ENCODE measurements around the gene PRKAG2. TPM values are rescaled to one million over a fixed set of nuclear protein-coding genes. Genes with fewer than 3 reads are reported as not detected.

The PRKAG2 gene
- total and polyA plus RNA-seq, 8 donors: 19.9 to 302 (median 60.9) TPM

DNA sequence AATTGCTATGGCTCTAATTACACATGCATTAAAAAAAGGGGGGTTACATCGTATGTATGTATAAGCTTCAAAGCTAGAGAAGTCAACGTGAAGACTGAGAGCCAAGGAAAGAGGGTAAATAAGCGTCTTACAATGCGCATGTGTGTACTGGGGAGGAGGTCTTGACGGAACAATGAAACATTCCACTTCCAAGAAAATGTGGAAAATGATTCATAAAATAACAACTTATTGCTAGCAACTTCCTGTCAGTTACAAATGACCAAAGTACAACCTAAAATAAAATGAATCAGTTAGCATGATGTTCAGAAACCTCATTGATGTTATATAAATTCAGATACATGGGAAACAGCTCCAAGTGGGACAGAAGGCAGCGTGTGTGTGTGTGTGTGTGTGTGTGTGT lies 253.1 kb downstream of the PRKAG2 start:
- WGBS, 5 donors: 77 to 89% (median 84%) methylated on average over 6 of the region's 6 CpGs
- Histone ChIP-seq H3K27me3 (no peaks in the 10 kb centered on the region), H3K27ac (peak overlapping the region in 2 of 5 donors; percentile 17 to 27), H3K4me3 (no peak overlapping the region), H3K36me3 (peaks cover 0 to 13% (median 11%) of the 10 kb centered on the region in 4 donors), H3K9me3 (no peaks in the 10 kb centered on the region), H3K4me1 (peaks cover 6 to 56% (median 25%) of the 10 kb centered on the region in 4 donors)
- TF ChIP-seq, protein P1, sequence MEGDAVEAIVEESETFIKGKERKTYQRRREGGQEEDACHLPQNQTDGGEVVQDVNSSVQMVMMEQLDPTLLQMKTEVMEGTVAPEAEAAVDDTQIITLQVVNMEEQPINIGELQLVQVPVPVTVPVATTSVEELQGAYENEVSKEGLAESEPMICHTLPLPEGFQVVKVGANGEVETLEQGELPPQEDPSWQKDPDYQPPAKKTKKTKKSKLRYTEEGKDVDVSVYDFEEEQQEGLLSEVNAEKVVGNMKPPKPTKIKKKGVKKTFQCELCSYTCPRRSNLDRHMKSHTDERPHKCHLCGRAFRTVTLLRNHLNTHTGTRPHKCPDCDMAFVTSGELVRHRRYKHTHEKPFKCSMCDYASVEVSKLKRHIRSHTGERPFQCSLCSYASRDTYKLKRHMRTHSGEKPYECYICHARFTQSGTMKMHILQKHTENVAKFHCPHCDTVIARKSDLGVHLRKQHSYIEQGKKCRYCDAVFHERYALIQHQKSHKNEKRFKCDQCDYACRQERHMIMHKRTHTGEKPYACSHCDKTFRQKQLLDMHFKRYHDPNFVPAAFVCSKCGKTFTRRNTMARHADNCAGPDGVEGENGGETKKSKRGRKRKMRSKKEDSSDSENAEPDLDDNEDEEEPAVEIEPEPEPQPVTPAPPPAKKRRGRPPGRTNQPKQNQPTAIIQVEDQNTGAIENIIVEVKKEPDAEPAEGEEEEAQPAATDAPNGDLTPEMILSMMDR (IDR thresholded peaks at IDR 0.05): no peak
- TF ChIP-seq POLR2A (IDR thresholded peaks at IDR 0.05) (no peak), EP300 (IDR thresholded peaks at IDR 0.05) (no peak), POLR2AphosphoS5 (IDR thresholded peaks at IDR 0.05) (no peak)
- DNase-seq: no peak
- intact Hi-C loops (cut with DNase I; ENCODE audit: low total_unique reads): no loop called here

DNA sequence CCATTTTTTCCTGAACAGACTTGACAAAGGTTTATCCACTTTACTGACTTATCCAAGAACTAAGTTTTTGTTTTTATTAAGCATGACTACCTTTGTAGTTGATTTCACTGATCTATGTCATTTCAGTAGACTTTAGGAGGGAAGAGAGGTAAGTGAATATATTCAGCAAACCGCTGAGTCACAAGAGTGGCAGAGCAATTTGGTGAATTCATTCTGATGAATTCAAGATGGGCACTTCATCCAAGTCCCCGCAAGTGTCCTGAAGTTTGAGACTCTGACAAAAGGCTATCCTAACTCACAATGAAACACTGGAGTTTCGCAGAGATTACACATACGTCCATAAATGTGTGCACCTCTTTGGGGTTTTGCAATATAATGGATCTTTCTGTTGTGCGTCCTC lies 255.0 kb downstream of the PRKAG2 start:
- H3K36me3 ChIP-seq: peaks cover 0 to 14% (median 12%) of the 10 kb centered on the region in 4 donors
- H3K4me3 ChIP-seq: no peak overlapping the region
- H3K27me3 ChIP-seq: no peaks in the 10 kb centered on the region
- intact Hi-C loops (cut with DNase I; ENCODE audit: low total_unique reads): no loop called here
- H3K4me1 ChIP-seq: peaks cover 5 to 38% (median 18%) of the 10 kb centered on the region in 4 donors
- TF ChIP-seq, protein P1 (IDR thresholded peaks at IDR 0.05): no peak
- no peak for TF ChIP-seq POLR2A (IDR thresholded peaks at IDR 0.05)
- no peak for TF ChIP-seq POLR2AphosphoS5 (IDR thresholded peaks at IDR 0.05)
- TF ChIP-seq EP300 (IDR thresholded peaks at IDR 0.05): no peak
- H3K9me3 ChIP-seq: no peaks in the 10 kb centered on the region
- no peak for DNase-seq
- H3K27ac ChIP-seq: no peak overlapping the region
- 77 to 97% (median 86%) methylated on average over 5 of the region's 5 CpGs for WGBS, 5 donors

DNA sequence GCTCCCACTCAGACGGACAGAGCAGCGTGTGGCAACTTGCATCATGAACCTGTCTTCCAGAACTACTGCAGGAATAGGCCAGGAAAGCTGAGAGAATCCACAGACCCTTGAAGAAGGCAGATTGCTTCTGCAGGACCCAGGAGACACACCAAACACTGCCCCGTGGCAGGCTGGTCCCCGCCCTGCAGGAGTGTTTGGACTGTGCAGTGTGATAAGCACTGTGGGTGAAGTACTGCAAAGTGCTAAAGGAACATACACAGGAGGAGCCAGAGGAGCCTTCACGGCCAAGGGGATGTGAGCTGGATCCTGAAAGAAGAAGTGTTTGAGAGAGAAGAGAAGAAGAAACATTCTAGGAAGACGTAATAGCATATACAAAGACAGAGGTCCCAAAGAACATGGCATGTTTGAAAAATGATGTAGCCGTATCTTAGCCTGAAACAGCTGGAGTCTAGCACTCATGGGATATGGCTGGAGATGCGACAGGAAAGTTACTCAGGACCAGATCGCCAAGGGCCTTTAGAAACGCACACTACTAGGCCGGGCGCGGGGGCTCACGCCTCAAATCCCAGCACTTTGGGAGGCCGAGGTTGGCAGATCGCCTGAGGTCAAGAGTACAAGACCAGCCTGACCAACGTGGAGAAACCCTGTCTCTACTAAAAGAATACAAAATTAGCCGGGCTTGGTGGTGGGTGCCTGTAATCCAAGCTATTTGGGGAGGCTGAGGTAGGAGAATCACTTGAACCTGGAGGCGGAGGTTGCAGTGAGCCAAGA lies 260.3 kb downstream of the PRKAG2 start:
- H3K4me1 ChIP-seq: peaks cover 7 to 27% (median 17%) of the 10 kb centered on the region in 4 donors
- no peak overlapping the region for H3K4me3 ChIP-seq
- H3K27me3 ChIP-seq: no peaks in the 10 kb centered on the region
- peaks cover 0 to 15% (median 14%) of the 10 kb centered on the region in 4 donors for H3K36me3 ChIP-seq
- WGBS, 5 donors: 50 to 67% (median 51%) methylated on average over 19 of the region's 19 CpGs
- no peak overlapping the region for H3K27ac ChIP-seq
- H3K9me3 ChIP-seq: no peaks in the 10 kb centered on the region
- intact Hi-C loops (cut with DNase I; ENCODE audit: low total_unique reads): no loop called here
- peak in 1 of 2 donors; percentile 52 for DNase-seq
- no peak for TF ChIP-seq POLR2A (IDR thresholded peaks at IDR 0.05)
- TF ChIP-seq POLR2AphosphoS5 (IDR thresholded peaks at IDR 0.05): no peak
- TF ChIP-seq, protein P1 (IDR thresholded peaks at IDR 0.05): no peak
- no peak for TF ChIP-seq EP300 (IDR thresholded peaks at IDR 0.05)

DNA sequence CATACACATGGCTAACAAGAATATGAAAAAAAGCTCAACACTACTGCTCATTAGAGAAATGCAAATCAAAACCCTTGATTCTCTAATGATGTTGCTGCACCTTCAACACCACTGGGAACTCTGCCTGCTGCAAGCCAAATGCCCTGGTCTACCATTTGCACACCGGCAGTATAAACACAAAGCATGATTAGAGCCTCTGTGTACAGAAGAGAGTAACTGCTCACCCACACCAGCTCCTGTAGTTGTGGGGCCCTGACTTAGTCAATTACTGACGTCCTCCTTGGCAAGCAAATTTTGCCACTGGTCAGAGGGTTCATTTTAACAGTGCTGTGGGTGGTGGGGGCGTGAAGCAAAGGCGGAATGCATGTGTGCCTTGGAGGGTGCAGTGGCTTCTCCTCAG lies 261.1 kb downstream of the PRKAG2 start:
- intact Hi-C loops (cut with DNase I; ENCODE audit: low total_unique reads): no loop called here
- H3K27ac ChIP-seq: no peak overlapping the region
- H3K4me1 ChIP-seq: peaks cover 7 to 20% (median 16%) of the 10 kb centered on the region in 4 donors
- TF ChIP-seq POLR2A (IDR thresholded peaks at IDR 0.05) (no peak), EP300 (IDR thresholded peaks at IDR 0.05) (no peak), POLR2AphosphoS5 (IDR thresholded peaks at IDR 0.05) (no peak)
- TF ChIP-seq, protein P1 (IDR thresholded peaks at IDR 0.05): no peak
- peaks cover 0 to 22% (median 20%) of the 10 kb centered on the region in 4 donors for H3K36me3 ChIP-seq
- no peak overlapping the region for H3K4me3 ChIP-seq
- no peaks in the 10 kb centered on the region for H3K27me3 ChIP-seq
- WGBS, 5 donors: 25 to 64% (median 34%) methylated on average over 4 of the region's 4 CpGs
- H3K9me3 ChIP-seq: no peaks in the 10 kb centered on the region
- DNase-seq: no peak
